SK-N-SH treated with all-trans-retinoic acid at 6 μM for 48 hours (cell line): ENCODE data around the gene STAC3.

Experiments used
- ATAC-seq: fragments of 200-7000 bp; cut with Tn5 transposase; 3 replicates; pipeline ENCODE4 v1.9.1; 2020; ENCODE audit warnings: mild to moderate bottlenecking, moderate library complexity
- ARNTL ChIP-seq: fragments of 450-650 bp; formaldehyde crosslinking; IDR thresholded peaks from 2 replicates; pipeline ENCODE4 v1.5.0; 2020; ENCODE audit warnings: low read depth, mild to moderate bottlenecking, moderate library complexity, borderline replicate concordance
- BACH2 ChIP-seq: fragments of 250-450 bp; sonication (Bioruptor Pico); IDR thresholded peaks from 2 replicates; pipeline ENCODE4 v1.9.0; 2021; ENCODE audit warnings: mild to moderate bottlenecking, borderline replicate concordance
- CREB5 ChIP-seq: fragments of 250-450 bp; sonication (Bioruptor Pico); IDR thresholded peaks from 2 replicates; pipeline ENCODE4 v1.5.1; 2020; ENCODE audit warnings: low read depth, mild to moderate bottlenecking, moderate library complexity
- CSDC2 ChIP-seq: fragments of 250-450 bp; sonication (Bioruptor Pico); IDR thresholded peaks from 2 replicates; pipeline ENCODE4 v1.5.0; 2020; ENCODE audit warnings: mild to moderate bottlenecking, moderate library complexity
- CSRNP3 ChIP-seq: fragments of 250-450 bp; sonication (Bioruptor Pico); IDR thresholded peaks from 2 replicates; pipeline ENCODE4 v1.5.1; 2021; ENCODE audit warnings: mild to moderate bottlenecking, moderate library complexity
- ISL1 ChIP-seq: fragments of 250-450 bp; sonication (Bioruptor Pico); IDR thresholded peaks from 2 replicates; pipeline ENCODE4 v2.1.2; 2022; ENCODE audit warnings: mild to moderate bottlenecking, moderate library complexity
- PATZ1 ChIP-seq: fragments of 250-450 bp; sonication (Bioruptor Pico); IDR thresholded peaks from 2 replicates; pipeline ENCODE4 v1.8.0; 2020; ENCODE audit warnings: mild to moderate bottlenecking, moderate library complexity, borderline replicate concordance
- POU6F1 ChIP-seq: fragments of 250-450 bp; sonication (Bioruptor Pico); IDR thresholded peaks from 2 replicates; pipeline ENCODE4 v1.8.0; 2021; ENCODE audit warnings: low read depth, mild to moderate bottlenecking, moderate library complexity, borderline replicate concordance
- RARB ChIP-seq: fragments of 250-450 bp; sonication (Bioruptor Pico); IDR thresholded peaks from 2 replicates; pipeline ENCODE4 v1.8.0; 2021; ENCODE audit warnings: mild to moderate bottlenecking, moderate library complexity
- TSHZ2 ChIP-seq: fragments of 250-450 bp; sonication (Bioruptor Pico); IDR thresholded peaks from 2 replicates; pipeline ENCODE4 v1.5.0; 2020; ENCODE audit warnings: mild to moderate bottlenecking, moderate library complexity
- ZC3H10 ChIP-seq: fragments of 250-450 bp; sonication (Bioruptor Pico); IDR thresholded peaks from 2 replicates; pipeline ENCODE4 v1.5.1; 2021; ENCODE audit warnings: mild to moderate bottlenecking, moderate library complexity
- ZFP3 ChIP-seq: fragments of 250-450 bp; sonication (Bioruptor Pico); IDR thresholded peaks from 2 replicates; pipeline ENCODE4 v1.5.0; 2020; ENCODE audit warnings: mild to moderate bottlenecking, moderate library complexity
- ZFP30 ChIP-seq: fragments of 450-650 bp; formaldehyde crosslinking; IDR thresholded peaks from 2 replicates; pipeline ENCODE4 v1.5.0; 2022; ENCODE audit warnings: mild to moderate bottlenecking, moderate library complexity
- ZNF565 ChIP-seq: fragments of 450-650 bp; formaldehyde crosslinking; conservative IDR thresholded peaks from 2 replicates; pipeline ENCODE4 v1.5.0; 2020; ENCODE audit warnings: low read depth, mild to moderate bottlenecking, moderate library complexity
- ZNF70 ChIP-seq: fragments of 450-650 bp; formaldehyde crosslinking; IDR thresholded peaks from 2 replicates; pipeline ENCODE4 v1.5.0; 2020; ENCODE audit warnings: mild to moderate bottlenecking, moderate library complexity
- ZNF8 ChIP-seq: fragments of 450-650 bp; formaldehyde crosslinking; IDR thresholded peaks from 2 replicates; pipeline ENCODE4 v1.5.0; 2020; ENCODE audit warnings: mild to moderate bottlenecking, moderate library complexity

Gene STAC3

GRCh38 chr12:57237596-57237931 lies 13.4 kb downstream of the STAC3 start:
- TF ChIP-seq BACH2 (CRISPR knock-in tag) (no peak), CSDC2 (CRISPR knock-in tag) (no peak)
- ATAC-seq = no peak

- no peak for ATAC-seq
- no peak for TF ChIP-seq ZFP3 (CRISPR knock-in tag)
- TF ChIP-seq PATZ1 = no peak
- TF ChIP-seq ZNF8 = no peak
- TF ChIP-seq ZNF70 (CRISPR knock-in tag) = no peak
- TF ChIP-seq ZC3H10 (CRISPR knock-in tag) = no peak
- no peak for TF ChIP-seq CREB5 (CRISPR knock-in tag)
- no peak for TF ChIP-seq ARNTL (CRISPR knock-in tag)
- no peak for TF ChIP-seq CSDC2 (CRISPR knock-in tag)
- no peak for TF ChIP-seq CSRNP3 (CRISPR knock-in tag)
- no peak for TF ChIP-seq ISL1
Observed at GRCh38 chr12:57236925-57237595, 13.9 kb downstream of the STAC3 start.

- no peak for ATAC-seq
Observed at GRCh38 chr12:57236201-57236924, 14.6 kb downstream of the STAC3 start.

More at GRCh38 chr12:57236201-57236924, 14.6 kb downstream of the STAC3 start:
- TF ChIP-seq ZNF565 (CRISPR knock-in tag) = no peak
- no peak for TF ChIP-seq RARB (CRISPR knock-in tag)
- no peak for TF ChIP-seq POU6F1 (CRISPR knock-in tag)
- TF ChIP-seq ZFP3 (CRISPR knock-in tag) = no peak
- no peak for TF ChIP-seq BACH2 (CRISPR knock-in tag)
- TF ChIP-seq TSHZ2 = no peak
- no peak for TF ChIP-seq ZFP30
